Fibroblast of lung (primary cell): ENCODE results near the gene PALLD.

ENCODE experiments used
- EZH2 ChIP-seq: IDR thresholded peaks from 2 replicates; pipeline ENCODE4 v1.5.1; 2012; ENCODE audit warnings: low read length, control low read depth, mild to moderate bottlenecking; ENCODE audit errors: missing control alignments
- TF ChIP-seq, protein P1 (sequence below), 2 donors: IDR thresholded peaks in 1 of 2; conservative IDR thresholded peaks in 1 of 2; 1 replicate in 1 of 2; 2 replicates in 1 of 2; pipeline ENCODE4 v1.5.1; 2011 to 2012; ENCODE audit warnings: low read length in 2 of 2, control low read depth in 1 of 2, inconsistent platforms in 1 of 2, low read depth in 1 of 2, mild to moderate bottlenecking in 1 of 2

DNA sequence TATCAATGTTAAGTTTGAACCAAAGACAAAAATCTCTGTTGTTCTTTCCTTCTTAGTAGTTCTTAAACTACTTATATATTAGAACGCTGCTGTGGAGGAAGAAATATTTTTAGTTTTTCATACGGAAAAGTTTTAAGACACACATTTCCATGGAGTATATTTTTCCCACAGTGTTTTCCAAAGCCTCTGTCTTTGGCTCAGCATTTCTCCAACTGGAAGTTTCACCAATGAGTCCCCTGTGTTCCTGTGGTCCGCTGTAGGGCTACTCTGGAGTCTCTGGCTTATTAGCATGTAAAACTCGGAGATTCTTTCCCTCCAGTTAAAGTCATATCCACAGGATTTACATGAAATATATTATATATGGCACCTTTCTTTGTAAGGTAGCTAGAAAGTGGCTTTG lies 264.2 kb downstream of the PALLD start:
- TF ChIP-seq, protein P1, sequence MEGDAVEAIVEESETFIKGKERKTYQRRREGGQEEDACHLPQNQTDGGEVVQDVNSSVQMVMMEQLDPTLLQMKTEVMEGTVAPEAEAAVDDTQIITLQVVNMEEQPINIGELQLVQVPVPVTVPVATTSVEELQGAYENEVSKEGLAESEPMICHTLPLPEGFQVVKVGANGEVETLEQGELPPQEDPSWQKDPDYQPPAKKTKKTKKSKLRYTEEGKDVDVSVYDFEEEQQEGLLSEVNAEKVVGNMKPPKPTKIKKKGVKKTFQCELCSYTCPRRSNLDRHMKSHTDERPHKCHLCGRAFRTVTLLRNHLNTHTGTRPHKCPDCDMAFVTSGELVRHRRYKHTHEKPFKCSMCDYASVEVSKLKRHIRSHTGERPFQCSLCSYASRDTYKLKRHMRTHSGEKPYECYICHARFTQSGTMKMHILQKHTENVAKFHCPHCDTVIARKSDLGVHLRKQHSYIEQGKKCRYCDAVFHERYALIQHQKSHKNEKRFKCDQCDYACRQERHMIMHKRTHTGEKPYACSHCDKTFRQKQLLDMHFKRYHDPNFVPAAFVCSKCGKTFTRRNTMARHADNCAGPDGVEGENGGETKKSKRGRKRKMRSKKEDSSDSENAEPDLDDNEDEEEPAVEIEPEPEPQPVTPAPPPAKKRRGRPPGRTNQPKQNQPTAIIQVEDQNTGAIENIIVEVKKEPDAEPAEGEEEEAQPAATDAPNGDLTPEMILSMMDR (conservative IDR thresholded peaks at IDR 0.05 in 1 of 2, IDR thresholded peaks at IDR 0.05 in 1 of 2; ENCODE audit: low read depth in 1 of 2, low read length in 2 of 2) = no peak
- no peak for TF ChIP-seq EZH2
